PC-9 (cell line): ENCODE measurements around the gene TKT.

ENCODE experiments used
- EZH2 ChIP-seq: fragments of 200-600 bp; sonication (generic); IDR thresholded peaks from 2 replicates; pipeline ENCODE4 v1.8.0; 2017; ENCODE audit warnings: antibody characterized with exemption, low read depth
- TF ChIP-seq, protein P1 (sequence below): fragments of 200-600 bp; sonication (generic); conservative IDR thresholded peaks from 2 replicates; pipeline ENCODE4 v1.6.1; 2017; ENCODE audit warnings: mixed run types, antibody characterized with exemption, mild to moderate bottlenecking, moderate library complexity

DNA sequence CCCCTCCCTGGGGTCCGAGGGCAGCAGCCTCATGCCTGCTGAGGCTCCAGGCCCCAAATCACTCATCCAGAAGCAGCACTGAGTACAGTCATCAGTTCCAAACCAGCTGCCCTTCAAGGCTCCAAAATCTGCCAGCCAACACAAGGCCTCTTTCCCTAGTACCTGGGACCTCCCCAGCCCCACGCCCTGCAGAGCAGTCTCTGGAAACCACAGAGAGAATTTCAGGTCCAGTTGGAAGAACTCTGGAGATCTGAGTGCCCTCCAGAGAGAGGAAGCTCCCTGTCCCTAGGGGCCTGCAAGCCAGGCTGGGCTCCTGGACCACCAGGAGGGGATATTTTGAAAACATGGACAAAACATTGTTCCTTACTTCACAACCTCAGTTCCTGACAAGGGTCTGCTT lies 26.2 kb downstream of the TKT start:
- TF ChIP-seq EZH2: no peak
- TF ChIP-seq, protein P1, sequence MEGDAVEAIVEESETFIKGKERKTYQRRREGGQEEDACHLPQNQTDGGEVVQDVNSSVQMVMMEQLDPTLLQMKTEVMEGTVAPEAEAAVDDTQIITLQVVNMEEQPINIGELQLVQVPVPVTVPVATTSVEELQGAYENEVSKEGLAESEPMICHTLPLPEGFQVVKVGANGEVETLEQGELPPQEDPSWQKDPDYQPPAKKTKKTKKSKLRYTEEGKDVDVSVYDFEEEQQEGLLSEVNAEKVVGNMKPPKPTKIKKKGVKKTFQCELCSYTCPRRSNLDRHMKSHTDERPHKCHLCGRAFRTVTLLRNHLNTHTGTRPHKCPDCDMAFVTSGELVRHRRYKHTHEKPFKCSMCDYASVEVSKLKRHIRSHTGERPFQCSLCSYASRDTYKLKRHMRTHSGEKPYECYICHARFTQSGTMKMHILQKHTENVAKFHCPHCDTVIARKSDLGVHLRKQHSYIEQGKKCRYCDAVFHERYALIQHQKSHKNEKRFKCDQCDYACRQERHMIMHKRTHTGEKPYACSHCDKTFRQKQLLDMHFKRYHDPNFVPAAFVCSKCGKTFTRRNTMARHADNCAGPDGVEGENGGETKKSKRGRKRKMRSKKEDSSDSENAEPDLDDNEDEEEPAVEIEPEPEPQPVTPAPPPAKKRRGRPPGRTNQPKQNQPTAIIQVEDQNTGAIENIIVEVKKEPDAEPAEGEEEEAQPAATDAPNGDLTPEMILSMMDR: no peak
